Uterus (tissue), 4 donors: ENCODE results near the gene SYT9. TPM values are rescaled to one million over a fixed set of nuclear protein-coding genes. Genes with fewer than 3 reads are reported as not detected.

Experiments used
- DNase-seq, 2 donors: peaks; one replicate each; pipeline ENCODE4 v3.0.0-alpha.2; 2019 to 2020
- H3K27ac ChIP-seq, 2 donors: fragments of 200-600 bp; sonication (generic); 1 replicate in 1 of 2; 2 replicates in 1 of 2; pipeline ENCODE4 v1.5.1; 2016 to 2018
- H3K27me3 ChIP-seq, 2 donors: fragments of 200-600 bp; sonication (generic); one replicate each; pipeline ENCODE4 v1.5.1; 2018 to 2019; ENCODE audit warnings: control low read depth in 1 of 2
- H3K36me3 ChIP-seq, 2 donors: fragments of 200-600 bp; sonication (generic); one replicate each; pipeline ENCODE4 v1.5.1; 2019; ENCODE audit warnings: control low read depth in 1 of 2
- H3K4me1 ChIP-seq, 2 donors: fragments of 200-600 bp; sonication (generic); one replicate each; pipeline ENCODE4 v1.5.1; 2018 to 2019; ENCODE audit warnings: control low read depth in 1 of 2
- H3K4me3 ChIP-seq, 2 donors: fragments of 200-600 bp; sonication (generic); 1 replicate in 1 of 2; 2 replicates in 1 of 2; pipeline ENCODE4 v1.5.1; 2018 to 2019; ENCODE audit warnings: mild to moderate bottlenecking in 1 of 2
- H3K9me3 ChIP-seq, 2 donors: fragments of 200-600 bp; sonication (generic); one replicate each; pipeline ENCODE4 v1.5.1; 2019; ENCODE audit warnings: control low read depth in 1 of 2
- CTCF ChIP-seq, 4 experiments: fragments of 200-600 bp in 2 of 4; fragments of 450-650 bp in 2 of 4; sonication (generic) in 2 of 4; IDR thresholded peaks; one replicate each; pipeline ENCODE4 v1.5.1; 2016 to 2019; ENCODE audit warnings: antibody characterized with exemption in 4 of 4, mild to moderate bottlenecking in 2 of 4, moderate library complexity in 1 of 4
- POLR2A ChIP-seq, 2 donors: fragments of 450-650 bp; IDR thresholded peaks; one replicate each; pipeline ENCODE4 v1.6.1; 2016; ENCODE audit warnings: antibody characterized with exemption in 2 of 2, mild to moderate bottlenecking in 1 of 2, moderate library complexity in 1 of 2
- intact Hi-C: fragments of 100-400 bp; cut with DNase I; formaldehyde crosslinking; loops from one replicate; pipeline ENCODE4 v1.15.1; 2023; ENCODE audit warnings: low total_unique reads
- total RNA-seq, 4 donors: library from RNA; depleted of rRNA in 3 of 4; stranded (reverse); fragments of >200 nt in 3 of 4; gene quantifications; one replicate each; pipeline versions ENCODE4 v1.1.0 to v1.2.4, GENCODE V29; 2014 to 2023
- donor health status: DM: yes; HTN: yes; CAD: no.

Gene SYT9
- total RNA-seq, 4 donors from 2014 or later = 0.29 to 5.8 (median 3.0) TPM; not detected in 1

DNA sequence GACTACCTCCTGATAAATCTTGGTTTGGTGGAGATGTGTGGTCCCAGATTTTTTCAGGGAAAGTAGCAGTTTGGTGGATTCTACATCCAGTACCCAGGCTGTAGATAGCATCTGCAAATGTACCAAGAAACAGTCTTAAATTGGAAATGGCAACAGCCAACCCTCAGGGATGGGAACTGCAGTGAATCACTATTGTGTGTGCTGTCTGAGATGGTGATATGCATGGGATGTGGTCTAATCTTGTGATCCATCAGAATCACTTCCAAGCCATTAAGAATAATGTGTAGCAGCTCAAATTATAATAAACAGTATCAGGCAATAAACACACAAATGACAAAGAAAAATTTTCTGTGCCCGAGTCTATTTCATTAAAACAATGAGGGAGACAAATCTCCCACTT lies 237.0 kb downstream of the SYT9 start:
- no peak overlapping the region for H3K27ac ChIP-seq
- TF ChIP-seq CTCF (IDR thresholded peaks at IDR 0.05) (no peak), POLR2A (IDR thresholded peaks at IDR 0.05) (no peak)
- no peaks in the 10 kb centered on the region for H3K27me3 ChIP-seq
- H3K4me3 ChIP-seq = no peak overlapping the region
- no peaks in the 10 kb centered on the region for H3K36me3 ChIP-seq
- H3K9me3 ChIP-seq = no peaks in the 10 kb centered on the region
- peaks cover 0 to 6% of the 10 kb centered on the region in 2 donors for H3K4me1 ChIP-seq
- intact Hi-C loops = no loop called here
- DNase-seq = no peak

- Histone ChIP-seq H3K27ac (peak overlapping the region in 1 of 2 donors; percentile 43), H3K4me3 (no peak overlapping the region), H3K27me3 (no peaks in the 10 kb centered on the region), H3K4me1 (peaks cover 0 to 6% of the 10 kb centered on the region in 2 donors), H3K9me3 (no peaks in the 10 kb centered on the region), H3K36me3 (no peaks in the 10 kb centered on the region)
- TF ChIP-seq POLR2A (IDR thresholded peaks at IDR 0.05) (no peak), CTCF (IDR thresholded peaks at IDR 0.05) (no peak)
- intact Hi-C loops = no loop called here
- no peak for DNase-seq
These were observed 237.7 kb downstream of the SYT9 start for GRCh38 chr11:7489376-7489775.

GRCh38 chr11:7490054-7490453 lies 238.3 kb downstream of the SYT9 start:
- Histone ChIP-seq H3K36me3 (no peaks in the 10 kb centered on the region), H3K9me3 (no peaks in the 10 kb centered on the region), H3K27me3 (no peaks in the 10 kb centered on the region), H3K4me3 (no peak overlapping the region), H3K27ac (peak overlapping the region in 1 of 2 donors; percentile 71), H3K4me1 (peaks cover 0 to 6% of the 10 kb centered on the region in 2 donors)
- intact Hi-C loops = no loop called here
- TF ChIP-seq CTCF (IDR thresholded peaks at IDR 0.05) = no peak
- peak in 1 of 2 donors; percentile 51 for DNase-seq

- Histone ChIP-seq H3K4me3 (no peak overlapping the region), H3K9me3 (no peaks in the 10 kb centered on the region), H3K4me1 (peaks cover 0 to 6% of the 10 kb centered on the region in 2 donors), H3K36me3 (no peaks in the 10 kb centered on the region), H3K27me3 (no peaks in the 10 kb centered on the region), H3K27ac (peak overlapping the region in 1 of 2 donors; percentile 71)
- intact Hi-C loops = no loop called here
- no peak for TF ChIP-seq POLR2A (IDR thresholded peaks at IDR 0.05)
- no peak for TF ChIP-seq CTCF (IDR thresholded peaks at IDR 0.05)
- no peak for DNase-seq
These were observed 238.8 kb downstream of the SYT9 start for GRCh38 chr11:7490535-7490934.

- no peak for DNase-seq
- intact Hi-C loops = no loop called here
- no peaks in the 10 kb centered on the region for H3K9me3 ChIP-seq
These were observed 240.5 kb downstream of the SYT9 start for GRCh38 chr11:7492253-7492652.

More at GRCh38 chr11:7492253-7492652, 240.5 kb downstream of the SYT9 start:
- TF ChIP-seq CTCF (IDR thresholded peaks at IDR 0.05) = no peak
- TF ChIP-seq POLR2A (IDR thresholded peaks at IDR 0.05) = no peak
- H3K4me1 ChIP-seq = peaks cover 0 to 6% of the 10 kb centered on the region in 2 donors
- H3K27me3 ChIP-seq = no peaks in the 10 kb centered on the region
- H3K36me3 ChIP-seq = no peaks in the 10 kb centered on the region
- no peak overlapping the region for H3K4me3 ChIP-seq
- no peak overlapping the region for H3K27ac ChIP-seq
